H1 (cell line): ENCODE data around the gene THSD1.
"Not testable (repeated sequence)": the region's sequence is repeated elsewhere in the genome, so short reads cannot be mapped to it uniquely, and the experiment has no call there.

Experiments used
- BCL11A ChIP-seq, 2 experiments: IDR thresholded peaks; one replicate each; pipeline ENCODE4 v1.6.1; 2011; ENCODE audit warnings: low read depth in 2 of 2, low read length in 2 of 2, mild to moderate bottlenecking in 2 of 2
- CTCF ChIP-seq, 3 experiments: IDR thresholded peaks; 1 replicate in 2 of 3; 2 replicates in 1 of 3; pipeline versions ENCODE4 v1.5.1 to v1.6.1; 2011; ENCODE audit warnings: low read length in 3 of 3, mild to moderate bottlenecking in 3 of 3, inconsistent platforms in 2 of 3, low read depth in 1 of 3, moderate library complexity in 1 of 3; ENCODE audit not compliant: insufficient read depth in 1 of 3; ENCODE audit errors: control extremely low read depth in 1 of 3
- EGR1 ChIP-seq: IDR thresholded peaks from 2 replicates; pipeline ENCODE4 v1.6.1; 2011; ENCODE audit warnings: low read depth, low read length, borderline replicate concordance
- EP300 ChIP-seq, 2 experiments: IDR thresholded peaks; 1 replicate in 1 of 2; 2 replicates in 1 of 2; pipeline ENCODE4 v1.6.1; 2011 to 2012; ENCODE audit warnings: low read depth in 2 of 2, low read length in 2 of 2, mild to moderate bottlenecking in 2 of 2, borderline replicate concordance in 1 of 2, inconsistent platforms in 1 of 2, moderate library complexity in 1 of 2
- HDAC2 ChIP-seq, 2 experiments: fragments of 300-600 bp in 1 of 2; sonication (generic) in 1 of 2; IDR thresholded peaks; 2 replicates each; pipeline ENCODE4 v1.6.1; 2011 to 2012; ENCODE audit warnings: low read depth in 2 of 2, low read length in 2 of 2, mild to moderate bottlenecking in 2 of 2, moderate library complexity in 2 of 2, borderline replicate concordance in 1 of 2, inconsistent platforms in 1 of 2
- NRF1 ChIP-seq: IDR thresholded peaks from 2 replicates; pipeline ENCODE4 v1.6.1; 2011; ENCODE audit warnings: mild to moderate bottlenecking, low read depth, low read length, improper control_type of control experiment
- TAF1 ChIP-seq: IDR thresholded peaks from 2 replicates; pipeline ENCODE4 v1.6.1; 2011; ENCODE audit warnings: mild to moderate bottlenecking, low read depth, low read length

GRCh38 chr13:52334107-52334506 is 71.9 kb downstream of the THSD1 start:
- not testable (repeated sequence) for TF ChIP-seq EP300 (IDR thresholded peaks at IDR 0.05; ENCODE audit: borderline replicate concordance in 1 of 2, low read depth in 2 of 2, low read length in 2 of 2); BCL11A (IDR thresholded peaks at IDR 0.05; ENCODE audit: low read depth in 2 of 2, low read length in 2 of 2); EGR1; CTCF (IDR thresholded peaks at IDR 0.05; ENCODE audit: control extremely low read depth in 1 of 3, insufficient read depth in 1 of 3, low read depth in 1 of 3, low read length in 3 of 3); TAF1; NRF1; HDAC2 (IDR thresholded peaks at IDR 0.05; ENCODE audit: borderline replicate concordance in 1 of 2, low read depth in 2 of 2, low read length in 2 of 2)
